Neuronal stem cell (in vitro differentiated cells): ENCODE data around the gene GALNT17.
A peak's percentile ranks its signal among the peaks of the same experiment; 100 is the strongest.

Source experiments
- DNase-seq: peaks from one replicate; pipeline ENCODE4 v3.0.0-alpha.2; 2013; ENCODE audit warnings: low spot score
- H2AFZ ChIP-seq: one replicate; pipeline ENCODE4 v1.6.1; 2013; ENCODE audit warnings: mild to moderate bottlenecking, low read length, inconsistent platforms
- H2AK5ac ChIP-seq: 2 replicates; pipeline ENCODE4 v1.6.1; 2013; ENCODE audit warnings: low read depth, mild to moderate bottlenecking, inconsistent platforms, low read length, moderate library complexity, mixed read lengths
- H2BK120ac ChIP-seq: 2 replicates; pipeline ENCODE4 v1.6.1; 2013; ENCODE audit warnings: low read depth, mild to moderate bottlenecking, inconsistent platforms, low read length, moderate library complexity, mixed read lengths
- H2BK12ac ChIP-seq: one replicate; pipeline ENCODE4 v1.6.1; 2013; ENCODE audit warnings: low read length, inconsistent platforms
- H2BK15ac ChIP-seq: 2 replicates; pipeline ENCODE4 v1.6.1; 2013; ENCODE audit warnings: mild to moderate bottlenecking, low read length, inconsistent platforms, mixed read lengths
- H2BK5ac ChIP-seq: one replicate; pipeline ENCODE4 v1.6.1; 2013; ENCODE audit warnings: inconsistent platforms, mild to moderate bottlenecking, low read length, moderate library complexity
- H3K14ac ChIP-seq: one replicate; pipeline ENCODE4 v1.6.1; 2013; ENCODE audit warnings: low read length, inconsistent platforms
- H3K18ac ChIP-seq: 2 replicates; pipeline ENCODE4 v1.6.1; 2013; ENCODE audit warnings: low read length, inconsistent platforms
- H3K23ac ChIP-seq: 2 replicates; pipeline ENCODE4 v1.6.1; 2013; ENCODE audit warnings: low read depth, mild to moderate bottlenecking, mixed read lengths, low read length, inconsistent platforms; ENCODE audit not compliant: poor library complexity
- H3K27ac ChIP-seq: replicated peaks from 3 replicates; pipeline ENCODE4 v1.5.1; 2013; ENCODE audit warnings: low read length, inconsistent platforms
- H3K27me3 ChIP-seq, 3 experiments: 2 replicates each; pipeline ENCODE4 v1.6.1; 2013; ENCODE audit warnings: low read length in 3 of 3, mild to moderate bottlenecking in 2 of 3, inconsistent platforms in 1 of 3, low read depth in 1 of 3, mixed read lengths in 1 of 3, moderate library complexity in 1 of 3; ENCODE audit not compliant: control insufficient read depth in 3 of 3, insufficient read depth in 3 of 3
- H3K36me3 ChIP-seq, 2 donors: replicated peaks in 1 of 2; 2 replicates each; pipeline ENCODE4 v1.6.1; 2013; ENCODE audit warnings: low read length in 2 of 2; ENCODE audit not compliant: control insufficient read depth in 2 of 2, insufficient read depth in 2 of 2
- H3K4ac ChIP-seq: 2 replicates; pipeline ENCODE4 v1.6.1; 2013; ENCODE audit warnings: inconsistent platforms, mild to moderate bottlenecking, low read length, moderate library complexity
- H3K4me1 ChIP-seq, 2 donors: 1 replicate in 1 of 2; 2 replicates in 1 of 2; pipeline ENCODE4 v1.6.1; 2013; ENCODE audit warnings: low read length in 2 of 2, low read depth in 1 of 2; ENCODE audit not compliant: control insufficient read depth in 2 of 2, insufficient read depth in 1 of 2
- H3K4me2 ChIP-seq: one replicate; pipeline ENCODE4 v1.6.1; 2013; ENCODE audit warnings: mild to moderate bottlenecking, low read length, inconsistent platforms; ENCODE audit not compliant: insufficient read depth, poor library complexity, severe bottlenecking
- H3K4me3 ChIP-seq, 2 donors: 2 replicates each; pipeline ENCODE4 v1.5.1; 2013; ENCODE audit warnings: low read length in 2 of 2, mild to moderate bottlenecking in 2 of 2, inconsistent platforms in 1 of 2, moderate library complexity in 1 of 2
- H3K79me1 ChIP-seq: one replicate; pipeline ENCODE4 v1.6.1; 2013; ENCODE audit warnings: low read depth, mild to moderate bottlenecking, inconsistent platforms, low read length, moderate library complexity
- H3K9ac ChIP-seq: one replicate; pipeline ENCODE4 v1.6.1; 2013; ENCODE audit warnings: mild to moderate bottlenecking, low read depth, low read length, inconsistent platforms; ENCODE audit not compliant: poor library complexity
- H3K9me3 ChIP-seq, 2 donors: replicated peaks in 1 of 2; 2 replicates each; pipeline versions ENCODE3 to v1.6.1; 2013; ENCODE audit warnings: low read length in 2 of 2, mild to moderate bottlenecking in 2 of 2, inconsistent platforms in 1 of 2, low read depth in 1 of 2, mixed read lengths in 1 of 2, moderate library complexity in 1 of 2; ENCODE audit not compliant: control insufficient read depth in 2 of 2, insufficient read depth in 1 of 2
- H4K8ac ChIP-seq: one replicate; pipeline ENCODE4 v1.6.1; 2013; ENCODE audit warnings: low read depth, mild to moderate bottlenecking, inconsistent platforms, low read length, moderate library complexity
- H4K91ac ChIP-seq: one replicate; pipeline ENCODE4 v1.6.1; 2013; ENCODE audit warnings: low read length, low read depth, mild to moderate bottlenecking, inconsistent platforms; ENCODE audit not compliant: poor library complexity
- WGBS, 2 donors: extraction: QIAGEN DNeasy Blood & Tissue Kit; methylation state at CpG; one replicate each; pipeline ENCODE4 v1.1.7; 2013; ENCODE audit warnings: missing lambda C conversion rate in 2 of 2, mixed read lengths in 1 of 2; ENCODE audit not compliant: insufficient read length in 2 of 2, insufficient replicate concordance in 1 of 2; ENCODE audit errors: extremely low coverage in 2 of 2; 5-methylcytosine and 5-hydroxymethylcytosine counted together

GALNT17 gene

GRCh38 chr7:71343892-71344291, 211.9 kb downstream of the GALNT17 start:
- no peaks in the 10 kb centered on the region for H3K27me3 ChIP-seq
- H3K36me3 ChIP-seq = no peaks in the 10 kb centered on the region
- H3K4me3 ChIP-seq = no peak overlapping the region
- no peak overlapping the region for H3K18ac ChIP-seq
- no peak overlapping the region for H2BK120ac ChIP-seq
- H2BK5ac ChIP-seq = no peak overlapping the region
- no peak overlapping the region for H2AFZ ChIP-seq
- H2BK15ac ChIP-seq = no peak overlapping the region
- H3K4ac ChIP-seq = no peak overlapping the region
- H3K4me1 ChIP-seq = peaks cover 2% of the 10 kb centered on the region in 2 donors
- no peak overlapping the region for H3K9ac ChIP-seq
- no peak overlapping the region for H2BK12ac ChIP-seq
- peaks cover 1% of the 10 kb centered on the region for H3K79me1 ChIP-seq
- no peak overlapping the region for H3K23ac ChIP-seq
- DNase-seq = no peak
- no CpG with 5 or more reads among the region's 1 CpG for WGBS, 2 donors
- H4K8ac ChIP-seq = no peak overlapping the region
- no peak overlapping the region for H2AK5ac ChIP-seq
- H3K4me2 ChIP-seq = no peak overlapping the region
- H4K91ac ChIP-seq = no peak overlapping the region
- H3K14ac ChIP-seq = no peak overlapping the region
- no peak overlapping the region for H3K27ac ChIP-seq
- peaks cover 2 to 8% of the 10 kb centered on the region in 2 donors for H3K9me3 ChIP-seq

GRCh38 chr7:71345117-71345884, 213.4 kb downstream of the GALNT17 start:
- no peak overlapping the region for H2AFZ ChIP-seq
- H3K27me3 ChIP-seq = no peaks in the 10 kb centered on the region
- H2BK12ac ChIP-seq = peak overlapping the region; percentile 75
- no peak overlapping the region for H3K4me2 ChIP-seq
- peaks cover 2 to 8% of the 10 kb centered on the region in 2 donors for H3K9me3 ChIP-seq
- no peak overlapping the region for H2BK120ac ChIP-seq
- no peak overlapping the region for H3K4me3 ChIP-seq
- peaks cover 1% of the 10 kb centered on the region for H3K79me1 ChIP-seq
- no peak overlapping the region for H3K14ac ChIP-seq
- H2BK5ac ChIP-seq = no peak overlapping the region
- H3K9ac ChIP-seq = no peak overlapping the region
- no peak overlapping the region for H3K27ac ChIP-seq
- H3K23ac ChIP-seq = no peak overlapping the region
- no peak overlapping the region for H4K91ac ChIP-seq
- no peak overlapping the region for H3K4ac ChIP-seq
- H2AK5ac ChIP-seq = no peak overlapping the region
- no peaks in the 10 kb centered on the region for H3K36me3 ChIP-seq
- H2BK15ac ChIP-seq = no peak overlapping the region
- H3K18ac ChIP-seq = no peak overlapping the region
- no peak for DNase-seq
- no CpG with 5 or more reads among the region's 9 CpGs for WGBS, 2 donors
- H4K8ac ChIP-seq = no peak overlapping the region
- peaks cover 0 to 3% of the 10 kb centered on the region in 2 donors for H3K4me1 ChIP-seq

DNA sequence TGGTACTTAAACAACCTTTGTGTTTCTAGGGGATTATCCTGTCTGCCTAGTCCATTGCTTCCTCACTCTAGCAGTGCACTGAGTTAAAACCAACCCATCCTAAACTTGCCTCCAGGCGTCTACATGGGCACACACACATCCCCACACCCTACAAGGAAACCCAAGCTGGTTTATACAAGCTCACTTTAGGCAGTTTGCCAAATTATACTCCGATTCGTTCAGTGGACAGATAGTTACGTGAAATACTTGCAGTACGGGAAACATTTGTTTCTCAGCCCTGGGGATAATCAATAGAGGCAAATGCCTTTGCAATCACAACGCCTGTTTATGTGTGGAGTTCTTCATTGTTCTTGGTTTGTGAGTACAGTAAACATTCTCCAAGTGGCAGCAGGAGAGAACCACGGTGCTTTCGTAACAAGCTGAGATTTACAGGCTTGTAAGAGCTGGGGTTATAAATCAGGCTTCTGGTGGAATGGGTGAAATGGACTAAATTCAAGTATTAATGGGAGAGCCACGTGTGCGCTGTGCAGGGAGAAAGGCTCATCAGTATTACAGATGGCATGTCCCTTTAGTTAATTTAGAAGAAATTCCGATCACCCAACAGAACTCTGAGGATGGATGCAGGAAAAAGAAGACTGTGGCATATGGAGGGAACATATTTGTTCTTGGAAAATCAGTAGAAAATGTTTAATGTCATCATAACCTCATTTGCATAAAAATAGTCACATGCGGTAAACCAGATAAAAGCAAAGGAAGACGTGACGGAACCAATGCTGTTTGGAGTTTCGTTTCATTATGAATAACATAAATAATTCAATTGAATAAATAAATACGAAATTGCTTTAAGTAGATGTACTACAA, 217.1 kb downstream of the GALNT17 start:
- Histone ChIP-seq H3K4me2 (no peak overlapping the region), H3K4me3 (no peak overlapping the region), H3K9me3 (peaks cover 0 to 20% of the 10 kb centered on the region in 2 donors), H3K36me3 (no peaks in the 10 kb centered on the region), H3K27me3 (no peaks in the 10 kb centered on the region), H3K23ac (no peak overlapping the region), H3K18ac (no peak overlapping the region), H3K9ac (peak overlapping the region; percentile 15), H4K91ac (no peak overlapping the region), H2BK15ac (no peak overlapping the region), H2BK5ac (no peak overlapping the region), H3K4ac (no peak overlapping the region), H4K8ac (no peak overlapping the region), H3K27ac (no peak overlapping the region), H2AFZ (no peak overlapping the region), H2AK5ac (no peak overlapping the region), H3K14ac (no peak overlapping the region), H2BK12ac (no peak overlapping the region), H3K4me1 (peaks cover 0 to 3% of the 10 kb centered on the region in 2 donors), H3K79me1 (no peaks in the 10 kb centered on the region), H2BK120ac (no peak overlapping the region)
- WGBS, 2 donors = no CpG with 5 or more reads among the region's 16 CpGs
- no peak for DNase-seq
